ENCODE data around the gene RPL21.

- peak; percentile 29 to 40 (median 31) for TF ChIP-seq CTCF (optimal IDR thresholded peaks at IDR 0.05 in 1 of 3, IDR thresholded peaks at IDR 0.05 in 1 of 3, conservative IDR thresholded peaks at IDR 0.05 in 1 of 3; ENCODE audit: extremely low read depth in 1 of 3, insufficient read depth in 2 of 3, low read length in 3 of 3)
- no peak for TF ChIP-seq EZH2 (IDR thresholded peaks at IDR 0.05; ENCODE audit: low read length)
Measured at GRCh38 chr13:27203854-27204253, 47.5 kb upstream of the RPL21 start.
